ENCODE results near the gene MPP3.
"Not testable (repeated sequence)": the region's sequence is repeated elsewhere in the genome, so short reads cannot be mapped to it uniquely, and the experiment has no call there.

The MPP3 gene

GRCh38 chr17:43803758-43804157 lies 29.2 kb downstream of the MPP3 start:
- H3K4me3 ChIP-seq (ENCODE audit: low read depth, low read length), result no peak overlapping the region
- in situ Hi-C loops (cut with HindIII; ENCODE audit: low sequenced_read_pairs), result no loop called here
- DNase-seq (ENCODE audit: low read depth), result no peak
- no peak for TF ChIP-seq CTCF (IDR thresholded peaks at IDR 0.05; ENCODE audit: low read depth, low read length, missing control alignments)

DNA sequence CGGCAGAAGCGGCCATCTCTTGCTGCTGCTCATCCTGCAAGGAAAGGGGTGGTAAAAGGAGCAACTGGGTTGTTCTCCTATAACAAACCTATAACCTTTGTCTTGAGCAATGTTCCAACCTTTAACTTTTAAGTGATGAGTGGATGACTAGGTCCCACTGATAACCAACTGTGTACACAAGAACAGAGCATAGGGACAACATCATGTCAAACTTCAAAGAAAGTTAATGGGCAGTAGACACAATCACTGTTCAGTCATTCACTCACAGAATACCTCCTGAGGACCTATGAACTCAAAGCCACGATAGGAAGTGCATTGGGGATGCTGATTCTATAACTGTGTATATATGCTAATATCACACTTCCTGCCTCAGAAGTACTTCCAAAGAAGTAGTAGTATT lies 31.1 kb downstream of the MPP3 start:
- no peak overlapping the region for H3K4me3 ChIP-seq (ENCODE audit: low read depth, low read length)
- no peak for DNase-seq (ENCODE audit: low read depth)
- in situ Hi-C loops (cut with HindIII; ENCODE audit: low sequenced_read_pairs), result no loop called here
- TF ChIP-seq CTCF (IDR thresholded peaks at IDR 0.05; ENCODE audit: low read depth, low read length, missing control alignments), result no peak

GRCh38 chr17:43800736-43801135 lies 32.2 kb downstream of the MPP3 start:
- H3K4me3 ChIP-seq (ENCODE audit: low read depth, low read length), result no peak overlapping the region
- DNase-seq (ENCODE audit: low read depth), result no peak
- in situ Hi-C loops (cut with HindIII; ENCODE audit: low sequenced_read_pairs), result no loop called here
- TF ChIP-seq CTCF (IDR thresholded peaks at IDR 0.05; ENCODE audit: low read depth, low read length, missing control alignments), result no peak

- no peak overlapping the region for H3K4me3 ChIP-seq (ENCODE audit: low read depth, low read length)
- no peak for TF ChIP-seq CTCF (IDR thresholded peaks at IDR 0.05; ENCODE audit: low read depth, low read length, missing control alignments)
- no peak for DNase-seq (ENCODE audit: low read depth)
- in situ Hi-C loops (cut with HindIII; ENCODE audit: low sequenced_read_pairs), result no loop called here
These were observed 33.9 kb downstream of the MPP3 start for GRCh38 chr17:43799047-43799446.

DNA sequence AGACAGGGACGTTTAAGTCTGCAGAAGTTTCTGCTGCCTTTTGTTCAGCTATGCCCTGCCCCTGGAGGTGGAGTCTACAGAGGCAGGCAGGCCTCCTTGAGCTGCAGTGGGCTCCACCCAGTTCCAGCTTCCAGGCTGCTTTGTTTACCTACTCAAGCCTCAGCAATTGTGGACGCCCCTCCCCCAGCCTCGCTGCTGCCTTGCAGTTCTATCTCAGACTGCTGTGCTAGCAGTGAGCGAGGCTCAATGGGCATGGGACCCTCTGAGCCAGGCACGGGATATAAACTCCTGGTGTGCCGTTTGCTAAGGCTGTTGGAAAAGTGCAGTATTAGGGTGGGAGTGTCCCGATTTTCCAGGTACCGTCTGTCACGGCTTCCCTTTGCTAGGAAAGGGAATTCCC lies 34.9 kb downstream of the MPP3 start:
- DNase-seq (ENCODE audit: low read depth); in situ Hi-C loops (cut with HindIII; ENCODE audit: low sequenced_read_pairs); H3K4me3 ChIP-seq (ENCODE audit: low read depth, low read length): not testable (repeated sequence)

DNA sequence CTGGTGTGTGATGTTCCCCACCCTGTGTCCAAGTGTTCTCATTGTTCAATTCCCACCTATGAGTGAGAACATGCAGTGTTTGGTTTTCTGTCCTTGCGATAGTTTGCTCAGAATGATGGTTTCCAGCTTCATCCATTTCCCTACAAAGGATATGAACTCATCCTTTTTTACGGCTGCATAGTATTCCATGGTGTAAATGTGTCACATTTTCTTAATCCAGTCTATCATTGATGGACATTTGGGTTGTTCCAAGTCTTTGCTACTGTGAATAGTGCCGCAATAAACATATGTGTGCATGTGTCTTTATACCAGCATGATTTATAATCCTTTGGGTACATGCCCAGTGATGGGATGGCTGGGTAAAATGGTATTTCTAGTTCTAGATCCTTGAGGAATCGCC lies 40.3 kb downstream of the MPP3 start:
- H3K4me3 ChIP-seq (ENCODE audit: low read depth, low read length); DNase-seq (ENCODE audit: low read depth); in situ Hi-C loops (cut with HindIII; ENCODE audit: low sequenced_read_pairs): not testable (repeated sequence)

DNA sequence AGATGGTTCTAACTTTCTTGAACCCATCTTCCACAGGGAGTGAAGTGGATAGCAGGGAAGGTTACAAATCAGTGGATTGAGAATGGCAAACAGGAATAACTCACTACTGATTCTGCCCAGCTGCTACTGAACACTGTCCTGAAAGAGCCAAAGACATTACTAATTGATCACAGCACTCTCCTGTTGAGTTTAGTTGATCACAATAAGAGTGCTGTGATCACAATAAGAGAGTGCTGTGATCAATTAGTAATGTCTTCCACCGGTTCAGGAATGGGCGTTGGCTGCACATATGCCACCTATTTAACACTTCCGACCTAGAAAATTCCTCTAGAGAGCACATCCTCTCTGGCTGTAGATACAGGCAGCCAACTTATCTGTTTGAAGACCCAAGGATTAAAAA lies 41.4 kb downstream of the MPP3 start:
- no peak overlapping the region for H3K4me3 ChIP-seq (ENCODE audit: low read depth, low read length)
- no peak for DNase-seq (ENCODE audit: low read depth)
- in situ Hi-C loops (cut with HindIII; ENCODE audit: low sequenced_read_pairs), result no loop called here
- no peak for TF ChIP-seq CTCF (IDR thresholded peaks at IDR 0.05; ENCODE audit: low read depth, low read length, missing control alignments)

GRCh38 chr17:43790311-43790940 lies 42.5 kb downstream of the MPP3 start:
- in situ Hi-C loops (cut with HindIII; ENCODE audit: low sequenced_read_pairs), result no loop called here
- TF ChIP-seq CTCF (IDR thresholded peaks at IDR 0.05; ENCODE audit: low read depth, low read length, missing control alignments), result peak; percentile 20
- DNase-seq (ENCODE audit: low read depth), result no peak
- no peak overlapping the region for H3K4me3 ChIP-seq (ENCODE audit: low read depth, low read length)

Measured in astrocyte of the cerebellum (primary cell).